Kidney (tissue), 14 donors: Measurements from ENCODE around the gene NLRC5. TPM values are rescaled to one million over a fixed set of nuclear protein-coding genes. Genes with fewer than 3 reads are reported as not detected.

Source experiments
- DNase-seq, 5 donors: peaks; one replicate each; pipeline ENCODE4 v3.0.0-alpha.2; 2013 to 2020
- FAIRE-seq: peaks from 2 replicates; lab custom pipeline; 2012; peaks lifted over from hg19 to GRCh38; lab: Jason Lieb, UNC
- H3K27ac ChIP-seq, 2 donors: one replicate each; pipeline ENCODE4 v1.7.0; 2013; ENCODE audit warnings: low read depth in 2 of 2, low read length in 2 of 2, inconsistent platforms in 1 of 2
- H3K27me3 ChIP-seq: one replicate; pipeline ENCODE4 v1.7.1; 2013; ENCODE audit warnings: low read length, inconsistent platforms; ENCODE audit not compliant: control insufficient read depth, insufficient read depth
- H3K36me3 ChIP-seq, 3 donors: one replicate each; pipeline versions ENCODE4 v1.7.0 to v1.7.1; 2013; ENCODE audit warnings: low read length in 3 of 3, control low read depth in 1 of 3, inconsistent platforms in 1 of 3; ENCODE audit not compliant: insufficient read depth in 3 of 3, control insufficient read depth in 2 of 3
- H3K4me1 ChIP-seq, 3 donors: one replicate each; pipeline versions ENCODE4 v1.7.0 to v1.7.1; 2013; ENCODE audit warnings: low read length in 3 of 3, inconsistent platforms in 1 of 3, low read depth in 1 of 3; ENCODE audit not compliant: control insufficient read depth in 2 of 3, insufficient read depth in 2 of 3
- H3K4me3 ChIP-seq, 3 donors: one replicate each; pipeline versions ENCODE4 v1.7.0 to v1.8.1; 2013; ENCODE audit warnings: low read length in 3 of 3, control low read depth in 1 of 3, inconsistent platforms in 1 of 3
- H3K9ac ChIP-seq, 3 donors: one replicate each; pipeline versions ENCODE4 v1.7.0 to v1.7.1; 2013; ENCODE audit warnings: low read length in 3 of 3, control low read depth in 1 of 3, inconsistent platforms in 1 of 3
- H3K9me3 ChIP-seq, 3 donors: one replicate each; pipeline versions ENCODE4 v1.7.0 to v1.7.1; 2013; ENCODE audit warnings: low read length in 3 of 3, control low read depth in 1 of 3, inconsistent platforms in 1 of 3; ENCODE audit not compliant: control insufficient read depth in 2 of 3, insufficient read depth in 1 of 3
- CTCF ChIP-seq: IDR thresholded peaks from 3 replicates; pipeline ENCODE4 v1.5.1; 2012; ENCODE audit warnings: mild to moderate bottlenecking, moderate library complexity, borderline replicate concordance; ENCODE audit not compliant: insufficient read depth; ENCODE audit errors: extremely low read depth
- intact Hi-C: fragments of 100-400 bp; cut with DNase I; formaldehyde crosslinking; loops from one replicate; pipeline ENCODE4 v1.11.1; 2022
- polyA plus RNA-seq: library from polyadenylated mRNA; stranded (reverse); fragments of 350-450 nt; fragmentation: Illumina TruSeq; extraction: RNeasy Lipid Tissue Mini Kit (QIAGEN cat#74804); gene quantifications from one replicate; pipeline ENCODE4 v1.2.3, GENCODE V29; 2014; ENCODE audit warnings: low read depth, low replicate concordance; ENCODE audit not compliant: insufficient read depth
- total RNA-seq: library from RNA; stranded (reverse); fragmentation: NEBNext Ultra II Directional; extraction: Animal tissue kit (Norgen Biotek cat#: 25700); gene quantifications from one replicate; pipeline ENCODE4 v1.2.1, GENCODE V29; 2021
- donor health status: control.
- donor health status: control.
- donor health status: control.
- donor health status: control.
- donor health status: control.
- donor health status: DM: yes; HTN: yes; CAD: no.
- donor health status: Normal renal cell carcinoma (clear cell type).

NLRC5 gene
- total and polyA plus RNA-seq, 2 donors from 2014 or later, result 7.1 to 55.6 TPM

- Histone ChIP-seq H3K27ac (no peak overlapping the region), H3K4me1 (no peaks in the 10 kb centered on the region), H3K4me3 (no peak overlapping the region), H3K9me3 (no peaks in the 10 kb centered on the region), H3K9ac (no peak overlapping the region), H3K27me3 (no peaks in the 10 kb centered on the region), H3K36me3 (peaks cover 0 to 2% (median 0%) of the 10 kb centered on the region in 3 donors)
- TF ChIP-seq CTCF, result no peak
- intact Hi-C loops, result no loop called here
- DNase-seq (no peak), FAIRE-seq (no peak)
These were observed 27.9 kb downstream of the NLRC5 start for GRCh38 chr16:57017251-57017650.

- Histone ChIP-seq H3K4me1 (no peaks in the 10 kb centered on the region), H3K27ac (no peak overlapping the region), H3K36me3 (peaks cover 0 to 2% (median 0%) of the 10 kb centered on the region in 3 donors), H3K4me3 (no peak overlapping the region), H3K27me3 (no peaks in the 10 kb centered on the region), H3K9ac (no peak overlapping the region), H3K9me3 (no peaks in the 10 kb centered on the region)
- intact Hi-C loops, result no loop called here
- DNase-seq (no peak), FAIRE-seq (no peak)
- no peak for TF ChIP-seq CTCF
These were observed 30.4 kb downstream of the NLRC5 start for GRCh38 chr16:57019746-57020145.

GRCh38 chr16:57020651-57021050, 31.3 kb downstream of the NLRC5 start:
- H3K4me1 ChIP-seq, result no peaks in the 10 kb centered on the region
- H3K36me3 ChIP-seq, result peaks cover 0 to 2% (median 0%) of the 10 kb centered on the region in 3 donors
- FAIRE-seq (no peak), DNase-seq (no peak)
- no peak overlapping the region for H3K27ac ChIP-seq
- intact Hi-C loops, result no loop called here
- no peak overlapping the region for H3K4me3 ChIP-seq
- H3K9ac ChIP-seq, result no peak overlapping the region
- H3K9me3 ChIP-seq, result no peaks in the 10 kb centered on the region
- no peaks in the 10 kb centered on the region for H3K27me3 ChIP-seq
- TF ChIP-seq CTCF, result no peak

GRCh38 chr16:57021757-57022156, 32.4 kb downstream of the NLRC5 start:
- Histone ChIP-seq H3K4me1 (no peaks in the 10 kb centered on the region), H3K4me3 (no peak overlapping the region), H3K27me3 (no peaks in the 10 kb centered on the region), H3K27ac (no peak overlapping the region), H3K9ac (no peak overlapping the region), H3K36me3 (peaks cover 0 to 2% (median 0%) of the 10 kb centered on the region in 3 donors), H3K9me3 (no peaks in the 10 kb centered on the region)
- intact Hi-C loops, result no loop called here
- FAIRE-seq (no peak), DNase-seq (no peak)
- TF ChIP-seq CTCF, result no peak
